ENCODE measurements around the gene MEGF11. TPM values are rescaled to one million over a fixed set of nuclear protein-coding genes. Genes with fewer than 3 reads are reported as not detected.

MEGF11 gene
- total RNA-seq, 2 donors from 2014 or later, result not detected

DNA sequence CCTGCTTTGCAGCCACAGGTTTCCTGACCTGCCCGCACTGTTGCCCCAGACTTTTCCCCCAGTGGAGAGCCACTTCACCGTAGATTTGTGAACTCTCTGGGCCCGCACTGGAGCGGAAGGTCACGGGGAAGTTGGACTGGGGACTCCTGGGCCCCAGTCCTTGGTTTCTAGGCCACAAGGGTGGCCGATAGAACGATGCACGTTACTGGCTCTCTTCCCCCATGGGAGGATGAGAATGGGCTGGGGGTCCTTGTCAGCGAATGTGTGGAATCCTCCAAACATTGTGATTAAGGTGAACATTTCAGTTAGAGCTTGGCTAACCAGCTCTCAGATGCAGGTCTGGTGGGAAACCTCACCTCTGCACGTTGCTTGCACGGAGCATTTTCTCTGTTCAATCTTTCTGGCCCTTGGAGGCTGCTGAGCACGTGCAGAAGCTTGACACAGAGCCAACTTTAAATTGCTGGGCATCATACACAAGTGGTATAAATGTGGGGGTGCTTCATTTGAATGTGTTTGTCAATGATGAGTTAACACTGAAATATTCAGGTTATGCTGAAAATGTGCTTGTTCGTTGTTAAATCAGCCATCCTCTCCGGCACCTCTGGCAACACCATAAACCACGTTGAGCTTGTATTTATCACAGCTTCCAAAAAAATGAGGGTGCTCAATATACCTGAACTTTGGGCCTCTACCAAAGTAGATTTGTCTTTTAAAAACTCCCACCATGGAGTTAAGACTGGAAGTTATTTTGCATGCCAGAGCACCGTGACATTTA, 40.8 kb upstream of the MEGF11 start:
- intact Hi-C loops (cut with DNase I), result no loop called here
- no peaks in the 10 kb centered on the region for H3K27me3 ChIP-seq
- DNase-seq, result peak; percentile 66
- TF ChIP-seq, protein P1, sequence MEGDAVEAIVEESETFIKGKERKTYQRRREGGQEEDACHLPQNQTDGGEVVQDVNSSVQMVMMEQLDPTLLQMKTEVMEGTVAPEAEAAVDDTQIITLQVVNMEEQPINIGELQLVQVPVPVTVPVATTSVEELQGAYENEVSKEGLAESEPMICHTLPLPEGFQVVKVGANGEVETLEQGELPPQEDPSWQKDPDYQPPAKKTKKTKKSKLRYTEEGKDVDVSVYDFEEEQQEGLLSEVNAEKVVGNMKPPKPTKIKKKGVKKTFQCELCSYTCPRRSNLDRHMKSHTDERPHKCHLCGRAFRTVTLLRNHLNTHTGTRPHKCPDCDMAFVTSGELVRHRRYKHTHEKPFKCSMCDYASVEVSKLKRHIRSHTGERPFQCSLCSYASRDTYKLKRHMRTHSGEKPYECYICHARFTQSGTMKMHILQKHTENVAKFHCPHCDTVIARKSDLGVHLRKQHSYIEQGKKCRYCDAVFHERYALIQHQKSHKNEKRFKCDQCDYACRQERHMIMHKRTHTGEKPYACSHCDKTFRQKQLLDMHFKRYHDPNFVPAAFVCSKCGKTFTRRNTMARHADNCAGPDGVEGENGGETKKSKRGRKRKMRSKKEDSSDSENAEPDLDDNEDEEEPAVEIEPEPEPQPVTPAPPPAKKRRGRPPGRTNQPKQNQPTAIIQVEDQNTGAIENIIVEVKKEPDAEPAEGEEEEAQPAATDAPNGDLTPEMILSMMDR (IDR thresholded peaks at IDR 0.05), result no peak
- H3K9ac ChIP-seq (ENCODE audit: low read depth in 2 of 2, low read length in 2 of 2), result peak overlapping the region; percentile 79 to 87
- peak overlapping the region; percentile 91 for H3K27ac ChIP-seq
- no peaks in the 10 kb centered on the region for H3K36me3 ChIP-seq
- peaks cover 4% of the 10 kb centered on the region for H3K4me1 ChIP-seq
- H3K9me3 ChIP-seq, result no peaks in the 10 kb centered on the region
- peak overlapping the region; percentile 65 for H3K4me3 ChIP-seq

GRCh38 chr15:66293419-66294156, 40.0 kb upstream of the MEGF11 start, which contains the start of gene DIS3L:
DIS3L (plus strand) TSS chr15:66293568; CDS start chr15:66293597, 29 bp downstream.
- peak; percentile 63 for DNase-seq
- peak within 1 kb of the TSS; percentile 91 for H3K27ac ChIP-seq
- intact Hi-C loops (cut with DNase I), result no loop called here
- peak within 1 kb of the TSS; percentile 65 for H3K4me3 ChIP-seq
- no peaks in the 10 kb centered on the region for H3K36me3 ChIP-seq
- TF ChIP-seq, protein P1 (IDR thresholded peaks at IDR 0.05), result no peak
- no peaks in the 10 kb centered on the region for H3K9me3 ChIP-seq
- no peaks in the 10 kb centered on the region for H3K27me3 ChIP-seq
- H3K4me1 ChIP-seq, result peaks cover 4% of the 10 kb centered on the region
- H3K9ac ChIP-seq (ENCODE audit: low read depth in 2 of 2, low read length in 2 of 2), result peak within 1 kb of the TSS; percentile 79 to 87

DNA sequence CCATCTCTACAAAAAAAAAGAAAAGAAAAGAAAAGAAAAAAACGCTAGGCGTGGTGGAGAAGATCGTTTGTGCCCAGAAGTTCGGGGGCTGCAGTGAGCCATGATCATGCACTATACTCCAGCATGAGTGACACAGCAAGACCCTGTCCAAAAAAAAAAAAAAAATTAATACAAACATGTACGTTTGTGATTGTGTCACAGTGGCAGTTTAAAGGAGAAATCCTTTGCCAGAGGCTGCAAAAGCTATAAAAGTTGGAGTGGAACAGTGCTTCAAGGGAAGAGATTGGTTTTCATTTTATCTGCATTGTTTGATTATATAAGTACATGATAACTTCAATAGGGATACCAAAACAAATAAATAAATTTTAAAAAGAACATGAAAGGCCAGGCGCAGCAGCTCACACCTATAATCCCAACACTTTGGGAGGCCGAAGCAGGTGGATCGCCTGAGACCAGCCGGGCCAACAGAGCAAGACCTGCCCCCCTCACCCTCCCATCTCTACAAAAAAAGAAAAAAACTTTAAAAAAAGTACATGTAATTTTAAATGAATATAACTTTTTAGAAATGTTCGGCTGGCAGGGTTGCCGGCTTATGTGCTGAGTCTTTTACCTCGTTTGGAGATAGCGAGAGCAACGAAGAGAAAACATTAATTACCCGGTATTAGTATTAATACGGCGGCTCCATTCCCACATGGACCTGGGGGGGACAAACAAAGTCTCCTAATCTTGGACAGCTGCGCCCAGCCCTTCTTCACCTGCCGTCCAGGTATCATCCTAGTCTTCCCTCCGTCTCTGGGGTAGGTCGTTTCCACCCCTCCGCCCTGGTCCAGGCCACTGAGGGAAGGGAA, 39.2 kb upstream of the MEGF11 start:
- Histone ChIP-seq H3K27ac (peak overlapping the region; percentile 91), H3K9me3 (no peaks in the 10 kb centered on the region), H3K9ac (ENCODE audit: low read depth in 2 of 2, low read length in 2 of 2) (peak overlapping the region; percentile 79 to 81), H3K36me3 (no peaks in the 10 kb centered on the region), H3K27me3 (no peaks in the 10 kb centered on the region), H3K4me3 (peak overlapping the region; percentile 65), H3K4me1 (peaks cover 4% of the 10 kb centered on the region)
- no peak for DNase-seq
- TF ChIP-seq, protein P1 (IDR thresholded peaks at IDR 0.05), result no peak
- intact Hi-C loops (cut with DNase I), result no loop called here

DNA sequence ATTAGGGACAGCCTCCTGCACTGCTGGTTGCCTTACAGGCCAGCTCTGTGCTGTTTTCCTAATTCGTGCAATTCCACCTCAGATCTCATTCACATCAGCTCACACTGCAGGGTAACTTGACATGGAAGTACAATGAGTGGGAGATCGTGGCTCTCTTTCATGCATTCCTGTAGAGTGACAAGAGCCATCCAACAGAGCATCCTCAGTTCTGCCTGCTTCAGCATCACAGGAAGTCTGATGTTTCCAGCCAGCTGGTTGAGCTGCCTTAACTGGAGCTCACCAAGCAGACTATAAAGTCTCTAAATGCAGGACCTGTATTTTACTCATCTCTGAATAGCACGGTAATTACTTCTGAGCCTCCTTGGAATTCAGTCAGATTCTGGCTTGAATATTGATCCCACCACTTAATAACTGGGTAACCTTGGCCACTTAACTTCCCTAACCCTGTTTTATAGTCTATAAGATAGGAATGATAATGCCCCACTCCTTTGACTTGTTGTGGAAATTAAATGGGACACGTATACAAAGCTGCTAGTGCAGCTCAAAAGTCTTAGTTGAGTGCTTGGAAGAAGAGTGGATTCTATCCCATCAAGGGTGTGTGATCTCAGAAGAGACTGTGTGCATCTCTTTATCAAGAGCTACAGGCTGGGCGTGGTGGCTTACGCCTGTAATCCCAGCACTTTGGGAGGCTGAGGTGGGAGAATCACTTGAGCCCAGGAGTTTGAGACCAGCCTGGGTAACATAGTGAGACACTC, 38.4 kb upstream of the MEGF11 start:
- Histone ChIP-seq H3K4me1 (peaks cover 4% of the 10 kb centered on the region), H3K36me3 (no peaks in the 10 kb centered on the region), H3K27me3 (no peaks in the 10 kb centered on the region), H3K9ac (ENCODE audit: low read depth in 2 of 2, low read length in 2 of 2) (no peak overlapping the region), H3K27ac (no peak overlapping the region), H3K9me3 (no peaks in the 10 kb centered on the region), H3K4me3 (no peak overlapping the region)
- intact Hi-C loops (cut with DNase I), result no loop called here
- TF ChIP-seq, protein P1 (IDR thresholded peaks at IDR 0.05), result no peak
- no peak for DNase-seq
